Measurements from ENCODE around the gene CST7.

CST7 gene

GRCh38 chr20:24948939-24949679, at the start of gene CST7:
Gene CST7, plus strand, starts transcription at chr20:24949269. Its CDS starts 237 bp downstream, at chr20:24949506.
- no peak within 1 kb of the TSS for H3K4me3 ChIP-seq (ENCODE audit: low read length)

GRCh38 chr20:24906806-24907205, 42.3 kb upstream of the CST7 start:
- TF ChIP-seq ZNF274 (IDR thresholded peaks at IDR 0.05; ENCODE audit: low read depth, low read length): no peak
- no peak overlapping the region for H3K4me3 ChIP-seq (ENCODE audit: low read length)

More at GRCh38 chr20:24948939-24949679, at the start of gene CST7:
- no peak for TF ChIP-seq ZNF274 (IDR thresholded peaks at IDR 0.05; ENCODE audit: low read depth, low read length)

- no peak for TF ChIP-seq ZNF274 (IDR thresholded peaks at IDR 0.05; ENCODE audit: low read depth, low read length)
These were observed 40.4 kb upstream of the CST7 start for GRCh38 chr20:24908642-24909041.

GRCh38 chr20:24909086-24909780, 39.8 kb upstream of the CST7 start:
- TF ChIP-seq ZNF274 (IDR thresholded peaks at IDR 0.05; ENCODE audit: low read depth, low read length): no peak
- no peak overlapping the region for H3K4me3 ChIP-seq (ENCODE audit: low read length)

More at GRCh38 chr20:24908642-24909041, 40.4 kb upstream of the CST7 start:
- no peak overlapping the region for H3K4me3 ChIP-seq (ENCODE audit: low read length)

- no peak for TF ChIP-seq ZNF274 (IDR thresholded peaks at IDR 0.05; ENCODE audit: low read depth, low read length)
- H3K4me3 ChIP-seq (ENCODE audit: low read length): no peak overlapping the region
These were observed 39.2 kb upstream of the CST7 start for GRCh38 chr20:24909861-24910260.

- no peak overlapping the region for H3K4me3 ChIP-seq (ENCODE audit: low read length)
- TF ChIP-seq ZNF274 (IDR thresholded peaks at IDR 0.05; ENCODE audit: low read depth, low read length): no peak
These were observed 38.6 kb upstream of the CST7 start for GRCh38 chr20:24910461-24910860.

- H3K4me3 ChIP-seq (ENCODE audit: low read length): no peak overlapping the region
- no peak for TF ChIP-seq ZNF274 (IDR thresholded peaks at IDR 0.05; ENCODE audit: low read depth, low read length)
These were observed 37.6 kb upstream of the CST7 start for GRCh38 chr20:24911461-24911860.

- H3K4me3 ChIP-seq (ENCODE audit: low read length): no peak overlapping the region
- no peak for TF ChIP-seq ZNF274 (IDR thresholded peaks at IDR 0.05; ENCODE audit: low read depth, low read length)
These were observed 36.5 kb upstream of the CST7 start for GRCh38 chr20:24912397-24913075.

- TF ChIP-seq ZNF274 (IDR thresholded peaks at IDR 0.05; ENCODE audit: low read depth, low read length): no peak
- no peak overlapping the region for H3K4me3 ChIP-seq (ENCODE audit: low read length)
These were observed 35.9 kb upstream of the CST7 start for GRCh38 chr20:24913076-24913628.

- H3K4me3 ChIP-seq (ENCODE audit: low read length): no peak overlapping the region
- TF ChIP-seq ZNF274 (IDR thresholded peaks at IDR 0.05; ENCODE audit: low read depth, low read length): no peak
These were observed 34.5 kb upstream of the CST7 start for GRCh38 chr20:24914388-24915241.

GRCh38 chr20:24915440-24915839, 33.6 kb upstream of the CST7 start:
- no peak overlapping the region for H3K4me3 ChIP-seq (ENCODE audit: low read length)
- TF ChIP-seq ZNF274 (IDR thresholded peaks at IDR 0.05; ENCODE audit: low read depth, low read length): no peak

GRCh38 chr20:24915892-24916291, 33.2 kb upstream of the CST7 start:
- TF ChIP-seq ZNF274 (IDR thresholded peaks at IDR 0.05; ENCODE audit: low read depth, low read length): no peak
- no peak overlapping the region for H3K4me3 ChIP-seq (ENCODE audit: low read length)

- no peak overlapping the region for H3K4me3 ChIP-seq (ENCODE audit: low read length)
- no peak for TF ChIP-seq ZNF274 (IDR thresholded peaks at IDR 0.05; ENCODE audit: low read depth, low read length)
These were observed 32.7 kb upstream of the CST7 start for GRCh38 chr20:24916412-24916811.

Data from GM08714 (cell line).